Smooth muscle cell (in vitro differentiated cells): ENCODE data around the gene LRRC3C. TPM values are rescaled to one million over a fixed set of nuclear protein-coding genes. Genes with fewer than 3 reads are reported as not detected.

Experiments used
- DNase-seq: peaks from one replicate; lab custom pipeline; 2025; ENCODE audit not compliant: unreplicated experiment; lab: John Stamatoyannopoulos, UW
- H2AFZ ChIP-seq: fragments of 200-600 bp; sonication (generic); 2 replicates; pipeline ENCODE4 v1.6.0; 2016; ENCODE audit warnings: antibody characterized with exemption, low read depth, mild to moderate bottlenecking
- H3F3A ChIP-seq: fragments of 200-600 bp; sonication (generic); 2 replicates; pipeline ENCODE4 v1.6.0; 2017; ENCODE audit warnings: antibody characterized with exemption, low read depth
- H3K27ac ChIP-seq: fragments of 200-600 bp; sonication (generic); 2 replicates; pipeline ENCODE4 v1.5.1; 2016; ENCODE audit warnings: low read depth, mild to moderate bottlenecking
- H3K27me3 ChIP-seq: fragments of 200-600 bp; sonication (generic); 2 replicates; pipeline ENCODE4 v1.6.1; 2016; ENCODE audit warnings: low read depth, mild to moderate bottlenecking
- H3K36me3 ChIP-seq: fragments of 200-600 bp; sonication (generic); 2 replicates; pipeline ENCODE4 v1.5.1; 2016; ENCODE audit warnings: low read depth
- H3K4me1 ChIP-seq: fragments of 200-600 bp; sonication (generic); 2 replicates; pipeline ENCODE4 v1.5.1; 2016; ENCODE audit warnings: low read depth
- H3K4me2 ChIP-seq: fragments of 200-600 bp; sonication (generic); 2 replicates; pipeline ENCODE4 v1.6.0; 2016; ENCODE audit warnings: mild to moderate bottlenecking
- H3K4me3 ChIP-seq: fragments of 200-600 bp; sonication (generic); 2 replicates; pipeline ENCODE4 v1.5.1; 2016; ENCODE audit warnings: mild to moderate bottlenecking
- H3K79me2 ChIP-seq: fragments of 200-600 bp; sonication (generic); 2 replicates; pipeline ENCODE4 v1.6.0; 2016; ENCODE audit warnings: low read depth, mild to moderate bottlenecking
- H3K9ac ChIP-seq: fragments of 200-600 bp; sonication (generic); 2 replicates; pipeline ENCODE4 v1.6.0; 2016; ENCODE audit warnings: low read depth
- H3K9me3 ChIP-seq: fragments of 200-600 bp; sonication (generic); replicated peaks from 2 replicates; pipeline ENCODE4 v1.5.1; 2016; ENCODE audit warnings: low read depth
- H4K20me1 ChIP-seq: fragments of 200-600 bp; sonication (generic); 2 replicates; pipeline ENCODE4 v1.6.0; 2016; ENCODE audit warnings: low read depth
- WGBS: methylation state at CpG from one replicate; pipeline ENCODE4 v1.1.7; 2016; ENCODE audit warnings: low lambda C conversion rate; 5-methylcytosine and 5-hydroxymethylcytosine counted together
- polyA plus RNA-seq: library from polyadenylated mRNA; unstranded; fragments of >200 nt; fragmentation: Nextera tagmentation; extraction: Ambion mirVana; gene quantifications from 2 replicates; pipeline ENCODE4 v1.2.1, GENCODE V29; 2016
- total RNA-seq: library from RNA; depleted of rRNA; stranded (reverse); fragments of >200 nt; gene quantifications from 2 replicates; pipeline ENCODE4 v1.2.3, GENCODE V29; 2014
- TF ChIP-seq, protein P1 (sequence below): fragments of 200-600 bp; sonication (generic); IDR thresholded peaks from 2 replicates; pipeline ENCODE4 v1.5.1; 2017; ENCODE audit warnings: borderline replicate concordance, mild to moderate bottlenecking, antibody characterized with exemption; ENCODE audit not compliant: insufficient read depth, poor library complexity, severe bottlenecking

Gene LRRC3C
- total and polyA plus RNA-seq, 2 experiments from 2014 or later: not detected

DNA sequence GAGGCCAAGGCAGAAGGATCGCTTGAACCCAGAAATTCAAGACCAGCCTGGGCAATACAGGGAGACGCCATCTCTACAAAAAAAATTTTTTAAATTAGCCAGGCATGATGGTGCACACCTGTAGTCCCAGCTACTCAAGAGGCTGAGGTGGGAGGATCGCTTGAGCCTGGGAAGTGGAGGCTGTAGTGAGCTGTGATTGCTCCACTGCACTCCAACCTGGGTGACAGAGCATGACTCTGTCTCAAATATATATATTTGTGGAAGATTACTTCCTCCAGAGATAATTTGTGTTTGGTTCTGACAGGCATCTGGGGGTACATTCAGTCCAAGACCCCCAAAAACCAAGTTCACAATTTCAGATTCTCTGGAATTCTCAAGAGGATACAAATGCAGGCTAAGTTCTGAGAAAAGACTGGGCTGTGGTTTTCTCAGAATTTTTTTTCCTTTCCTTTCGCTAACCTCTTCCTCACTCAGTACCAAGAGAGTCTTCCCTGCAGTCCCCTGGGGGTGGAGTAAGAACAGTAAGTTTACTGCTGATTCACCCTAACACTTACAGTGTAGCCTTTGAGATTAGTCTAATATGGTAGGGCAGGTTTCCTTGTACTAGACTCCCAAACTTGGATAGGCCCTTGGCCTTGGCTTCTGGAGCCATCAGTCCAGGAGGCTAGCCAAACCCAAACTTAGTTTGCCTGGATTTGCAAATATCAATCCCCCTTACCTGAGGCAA, 24.2 kb upstream of the LRRC3C start:
- no peaks in the 10 kb centered on the region for H3F3A ChIP-seq

DNA sequence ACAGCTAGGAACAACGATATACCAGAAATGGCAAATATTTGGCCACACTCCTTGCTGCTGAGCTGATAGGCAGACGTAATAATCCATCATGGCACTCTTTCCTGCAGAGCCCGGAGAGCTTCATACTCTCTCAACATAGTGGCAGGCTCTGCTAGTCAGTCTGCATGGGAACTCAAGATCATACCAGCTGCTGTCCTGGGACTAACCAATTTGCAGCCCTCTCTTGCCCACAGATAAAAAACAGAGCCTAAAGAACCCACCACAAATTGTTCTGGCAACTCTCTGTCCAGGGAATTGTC, 22.6 kb upstream of the LRRC3C start:
- Histone ChIP-seq H3K79me2 (no peaks in the 10 kb centered on the region), H3K27ac (no peak overlapping the region), H3K4me3 (no peak overlapping the region), H3K27me3 (no peaks in the 10 kb centered on the region), H3K9me3 (no peaks in the 10 kb centered on the region), H3K4me1 (no peaks in the 10 kb centered on the region), H3K36me3 (no peaks in the 10 kb centered on the region), H4K20me1 (no peaks in the 10 kb centered on the region), H3K4me2 (no peak overlapping the region), H3K9ac (no peak overlapping the region), H3F3A (no peaks in the 10 kb centered on the region), H2AFZ (no peak overlapping the region)
- no peak for DNase-seq
- WGBS: 95% methylated on average over 3 of the region's 3 CpGs
- TF ChIP-seq, protein P1, sequence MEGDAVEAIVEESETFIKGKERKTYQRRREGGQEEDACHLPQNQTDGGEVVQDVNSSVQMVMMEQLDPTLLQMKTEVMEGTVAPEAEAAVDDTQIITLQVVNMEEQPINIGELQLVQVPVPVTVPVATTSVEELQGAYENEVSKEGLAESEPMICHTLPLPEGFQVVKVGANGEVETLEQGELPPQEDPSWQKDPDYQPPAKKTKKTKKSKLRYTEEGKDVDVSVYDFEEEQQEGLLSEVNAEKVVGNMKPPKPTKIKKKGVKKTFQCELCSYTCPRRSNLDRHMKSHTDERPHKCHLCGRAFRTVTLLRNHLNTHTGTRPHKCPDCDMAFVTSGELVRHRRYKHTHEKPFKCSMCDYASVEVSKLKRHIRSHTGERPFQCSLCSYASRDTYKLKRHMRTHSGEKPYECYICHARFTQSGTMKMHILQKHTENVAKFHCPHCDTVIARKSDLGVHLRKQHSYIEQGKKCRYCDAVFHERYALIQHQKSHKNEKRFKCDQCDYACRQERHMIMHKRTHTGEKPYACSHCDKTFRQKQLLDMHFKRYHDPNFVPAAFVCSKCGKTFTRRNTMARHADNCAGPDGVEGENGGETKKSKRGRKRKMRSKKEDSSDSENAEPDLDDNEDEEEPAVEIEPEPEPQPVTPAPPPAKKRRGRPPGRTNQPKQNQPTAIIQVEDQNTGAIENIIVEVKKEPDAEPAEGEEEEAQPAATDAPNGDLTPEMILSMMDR: no peak

More for the DNA sequence above, 24.2 kb upstream of the LRRC3C start:
- Histone ChIP-seq H3K36me3 (no peaks in the 10 kb centered on the region), H2AFZ (no peak overlapping the region), H3K4me3 (no peak overlapping the region), H3K27ac (no peak overlapping the region), H3K4me1 (no peaks in the 10 kb centered on the region), H3K9me3 (no peaks in the 10 kb centered on the region), H4K20me1 (no peaks in the 10 kb centered on the region), H3K27me3 (no peaks in the 10 kb centered on the region), H3K79me2 (no peaks in the 10 kb centered on the region), H3K9ac (no peak overlapping the region), H3K4me2 (no peak overlapping the region)
- TF ChIP-seq, protein P1: no peak
- 94% methylated on average over 4 of the region's 4 CpGs for WGBS
- no peak for DNase-seq

GRCh38 chr17:39908789-39909352, 18.7 kb upstream of the LRRC3C start:
- 94% methylated on average over 6 of the region's 6 CpGs for WGBS
- Histone ChIP-seq H4K20me1 (no peaks in the 10 kb centered on the region), H3K4me3 (no peak overlapping the region), H3K4me2 (no peak overlapping the region), H3F3A (no peaks in the 10 kb centered on the region), H3K4me1 (no peaks in the 10 kb centered on the region), H3K27me3 (no peaks in the 10 kb centered on the region), H3K79me2 (no peaks in the 10 kb centered on the region), H3K27ac (no peak overlapping the region), H2AFZ (no peak overlapping the region), H3K9me3 (no peaks in the 10 kb centered on the region), H3K9ac (no peak overlapping the region), H3K36me3 (no peaks in the 10 kb centered on the region)
- TF ChIP-seq, protein P1: no peak
- no peak for DNase-seq

DNA sequence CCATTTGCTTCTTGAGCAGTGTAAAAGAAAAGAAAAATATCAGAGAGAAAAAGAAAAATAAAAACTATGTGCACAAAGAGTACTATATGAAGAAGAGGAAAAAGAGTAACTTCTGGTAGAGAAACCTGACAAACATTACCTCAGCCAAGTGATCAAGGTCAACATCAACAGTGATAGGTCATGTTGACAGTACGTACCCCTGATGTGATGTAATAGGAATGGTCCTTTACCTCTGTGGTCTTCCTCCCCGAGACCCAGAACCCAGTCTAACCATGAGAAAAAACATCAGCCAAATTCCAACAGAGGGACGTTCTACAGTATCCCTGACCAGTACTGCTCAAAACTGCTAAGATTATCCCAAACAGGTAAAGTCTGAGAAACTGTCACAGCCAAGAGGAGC, 13.5 kb upstream of the LRRC3C start:
- no peaks in the 10 kb centered on the region for H3K27me3 ChIP-seq
- no peak overlapping the region for H3K4me3 ChIP-seq
- TF ChIP-seq, protein P1: no peak
- H3K4me2 ChIP-seq: no peak overlapping the region
- H3F3A ChIP-seq: no peaks in the 10 kb centered on the region
- no peaks in the 10 kb centered on the region for H3K79me2 ChIP-seq
- no peaks in the 10 kb centered on the region for H4K20me1 ChIP-seq
- H3K27ac ChIP-seq: no peak overlapping the region
- DNase-seq: no peak
- no peaks in the 10 kb centered on the region for H3K9me3 ChIP-seq
- 97% methylated on average over 3 of the region's 3 CpGs for WGBS
- no peak overlapping the region for H3K9ac ChIP-seq
- H3K36me3 ChIP-seq: no peaks in the 10 kb centered on the region
- H2AFZ ChIP-seq: no peak overlapping the region
- no peaks in the 10 kb centered on the region for H3K4me1 ChIP-seq
